Measurements from ENCODE around the gene GNAI3. TPM values are rescaled to one million over a fixed set of nuclear protein-coding genes. Genes with fewer than 3 reads are reported as not detected.

Gene GNAI3
- polyA plus RNA-seq, 1 donor: 7.5 TPM

GRCh38 chr1:109637446-109637845 lies 89.0 kb downstream of the GNAI3 start:
- peaks cover 8% of the 10 kb centered on the region for H3K4me1 ChIP-seq (ENCODE audit: control insufficient read depth, insufficient read depth, low read length)
- WGBS (ENCODE audit: insufficient coverage, low lambda C conversion rate): no CpG with 5 or more reads among the region's 7 CpGs

GRCh38 chr1:109639063-109639840 lies 90.8 kb downstream of the GNAI3 start:
- no CpG with 5 or more reads among the region's 9 CpGs for WGBS (ENCODE audit: insufficient coverage, low lambda C conversion rate)
- no peaks in the 10 kb centered on the region for H3K9me3 ChIP-seq (ENCODE audit: control insufficient read depth, low read depth, low read length)
- H3K4me1 ChIP-seq (ENCODE audit: control insufficient read depth, insufficient read depth, low read length): peaks cover 11% of the 10 kb centered on the region
- H3K27ac ChIP-seq (ENCODE audit: low read length): no peak overlapping the region
- no peak overlapping the region for H3K4me3 ChIP-seq (ENCODE audit: low read length)
- no peaks in the 10 kb centered on the region for H3K27me3 ChIP-seq (ENCODE audit: control insufficient read depth, insufficient read depth, low read length)
- no peak for DNase-seq
- H3K36me3 ChIP-seq (ENCODE audit: control insufficient read depth, insufficient read depth, low read length): no peaks in the 10 kb centered on the region

More at GRCh38 chr1:109637446-109637845, 89.0 kb downstream of the GNAI3 start:
- Histone ChIP-seq H3K36me3 (ENCODE audit: control insufficient read depth, insufficient read depth, low read length) (peaks cover 3% of the 10 kb centered on the region), H3K27ac (ENCODE audit: low read length) (no peak overlapping the region), H3K4me3 (ENCODE audit: low read length) (no peak overlapping the region), H3K9me3 (ENCODE audit: control insufficient read depth, low read depth, low read length) (no peaks in the 10 kb centered on the region), H3K27me3 (ENCODE audit: control insufficient read depth, insufficient read depth, low read length) (no peaks in the 10 kb centered on the region)
- no peak for DNase-seq

GRCh38 chr1:109639841-109640184 lies 91.4 kb downstream of the GNAI3 start:
- no CpG with 5 or more reads among the region's 6 CpGs for WGBS (ENCODE audit: insufficient coverage, low lambda C conversion rate)
- H3K4me3 ChIP-seq (ENCODE audit: low read length): no peak overlapping the region
- DNase-seq: no peak
- H3K27ac ChIP-seq (ENCODE audit: low read length): no peak overlapping the region
- H3K27me3 ChIP-seq (ENCODE audit: control insufficient read depth, insufficient read depth, low read length): no peaks in the 10 kb centered on the region
- no peaks in the 10 kb centered on the region for H3K36me3 ChIP-seq (ENCODE audit: control insufficient read depth, insufficient read depth, low read length)
- H3K4me1 ChIP-seq (ENCODE audit: control insufficient read depth, insufficient read depth, low read length): peaks cover 11% of the 10 kb centered on the region
- H3K9me3 ChIP-seq (ENCODE audit: control insufficient read depth, low read depth, low read length): no peaks in the 10 kb centered on the region

DNA sequence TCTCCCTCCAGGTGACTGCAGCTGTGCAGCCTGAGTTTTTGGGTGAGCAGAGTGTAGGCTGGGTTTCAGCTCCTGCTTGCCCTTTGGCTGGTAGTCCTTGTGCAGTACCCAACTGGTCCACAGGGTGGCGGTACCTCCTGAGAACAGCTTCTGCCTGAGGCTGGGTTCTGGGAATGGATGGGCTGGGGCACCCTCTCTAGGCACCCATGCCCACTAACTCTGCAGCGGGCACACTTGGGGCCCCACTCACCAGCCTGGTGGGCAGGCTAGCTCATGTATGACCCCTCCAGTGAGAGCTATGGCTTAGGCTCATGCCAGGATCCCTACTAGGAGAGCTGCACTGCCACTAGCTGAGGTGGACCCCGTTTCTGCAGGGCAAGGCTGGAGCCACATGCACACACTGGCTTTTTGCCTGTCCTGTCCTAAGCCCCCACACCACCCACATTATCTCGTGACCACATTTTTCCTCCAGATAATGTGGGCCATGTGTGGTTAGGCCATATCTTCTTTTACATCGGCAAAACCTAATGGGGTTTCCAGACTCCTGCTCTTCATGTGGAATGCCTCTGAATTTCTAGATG lies 92.0 kb downstream of the GNAI3 start:
- Histone ChIP-seq H3K4me3 (ENCODE audit: low read length) (no peak overlapping the region), H3K9me3 (ENCODE audit: control insufficient read depth, low read depth, low read length) (no peaks in the 10 kb centered on the region), H3K4me1 (ENCODE audit: control insufficient read depth, insufficient read depth, low read length) (peaks cover 11% of the 10 kb centered on the region), H3K36me3 (ENCODE audit: control insufficient read depth, insufficient read depth, low read length) (no peaks in the 10 kb centered on the region), H3K27me3 (ENCODE audit: control insufficient read depth, insufficient read depth, low read length) (no peaks in the 10 kb centered on the region), H3K27ac (ENCODE audit: low read length) (no peak overlapping the region)
- DNase-seq: peak in 1 of 2 donors; percentile 55
- no CpG with 5 or more reads among the region's 5 CpGs for WGBS (ENCODE audit: insufficient coverage, low lambda C conversion rate)

GRCh38 chr1:109641078-109641740 lies 92.8 kb downstream of the GNAI3 start:
- no peak overlapping the region for H3K4me3 ChIP-seq (ENCODE audit: low read length)
- H3K27ac ChIP-seq (ENCODE audit: low read length): no peak overlapping the region
- no peak for DNase-seq
- no peaks in the 10 kb centered on the region for H3K27me3 ChIP-seq (ENCODE audit: control insufficient read depth, insufficient read depth, low read length)
- H3K36me3 ChIP-seq (ENCODE audit: control insufficient read depth, insufficient read depth, low read length): no peaks in the 10 kb centered on the region
- WGBS (ENCODE audit: insufficient coverage, low lambda C conversion rate): no CpG with 5 or more reads among the region's 2 CpGs
- no peaks in the 10 kb centered on the region for H3K9me3 ChIP-seq (ENCODE audit: control insufficient read depth, low read depth, low read length)
- H3K4me1 ChIP-seq (ENCODE audit: control insufficient read depth, insufficient read depth, low read length): peaks cover 6% of the 10 kb centered on the region

DNA sequence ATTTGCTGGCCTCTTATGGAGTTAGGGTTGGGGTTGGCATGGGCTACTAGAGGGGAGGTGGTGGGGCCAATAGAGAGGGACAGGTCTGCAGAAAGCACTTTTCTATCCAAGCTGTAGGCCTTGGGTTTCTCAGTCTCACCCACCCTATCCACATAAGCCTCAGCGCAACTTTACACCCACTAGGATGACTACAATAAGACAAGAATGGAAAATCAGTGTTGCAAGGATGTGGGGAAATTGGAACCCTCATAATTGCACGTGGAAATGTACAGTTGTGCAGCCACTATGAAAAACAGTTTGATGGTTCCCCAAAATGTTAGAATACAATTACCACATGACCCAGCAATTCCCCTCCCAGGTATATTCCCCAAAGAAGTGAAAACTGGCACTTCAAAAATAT lies 93.4 kb downstream of the GNAI3 start:
- Histone ChIP-seq H3K9me3 (ENCODE audit: control insufficient read depth, low read depth, low read length) (no peaks in the 10 kb centered on the region), H3K4me3 (ENCODE audit: low read length) (no peak overlapping the region), H3K36me3 (ENCODE audit: control insufficient read depth, insufficient read depth, low read length) (no peaks in the 10 kb centered on the region), H3K27me3 (ENCODE audit: control insufficient read depth, insufficient read depth, low read length) (no peaks in the 10 kb centered on the region), H3K4me1 (ENCODE audit: control insufficient read depth, insufficient read depth, low read length) (peaks cover 5% of the 10 kb centered on the region), H3K27ac (ENCODE audit: low read length) (no peak overlapping the region)
- DNase-seq: no peak
- WGBS (ENCODE audit: insufficient coverage, low lambda C conversion rate): no CpG with 5 or more reads among the region's 2 CpGs

GRCh38 chr1:109642626-109643025 lies 94.2 kb downstream of the GNAI3 start:
- Histone ChIP-seq H3K9me3 (ENCODE audit: control insufficient read depth, low read depth, low read length) (no peaks in the 10 kb centered on the region), H3K36me3 (ENCODE audit: control insufficient read depth, insufficient read depth, low read length) (no peaks in the 10 kb centered on the region), H3K27me3 (ENCODE audit: control insufficient read depth, insufficient read depth, low read length) (no peaks in the 10 kb centered on the region), H3K4me3 (ENCODE audit: low read length) (no peak overlapping the region), H3K4me1 (ENCODE audit: control insufficient read depth, insufficient read depth, low read length) (peaks cover 5% of the 10 kb centered on the region), H3K27ac (ENCODE audit: low read length) (no peak overlapping the region)
- no peak for DNase-seq
- WGBS (ENCODE audit: insufficient coverage, low lambda C conversion rate): 93% methylated on average over 2 of the region's 3 CpGs

GRCh38 chr1:109643385-109644230 lies 95.2 kb downstream of the GNAI3 start:
- Histone ChIP-seq H3K9me3 (ENCODE audit: control insufficient read depth, low read depth, low read length) (no peaks in the 10 kb centered on the region), H3K36me3 (ENCODE audit: control insufficient read depth, insufficient read depth, low read length) (no peaks in the 10 kb centered on the region), H3K4me3 (ENCODE audit: low read length) (no peak overlapping the region), H3K27ac (ENCODE audit: low read length) (no peak overlapping the region), H3K4me1 (ENCODE audit: control insufficient read depth, insufficient read depth, low read length) (peaks cover 5% of the 10 kb centered on the region), H3K27me3 (ENCODE audit: control insufficient read depth, insufficient read depth, low read length) (no peaks in the 10 kb centered on the region)
- DNase-seq: peak; percentile 61 to 67
- 50% methylated on average over 1 of the region's 32 CpGs for WGBS (ENCODE audit: insufficient coverage, low lambda C conversion rate)

- no peak overlapping the region for H3K4me3 ChIP-seq (ENCODE audit: low read length)
- H3K27ac ChIP-seq (ENCODE audit: low read length): no peak overlapping the region
- H3K27me3 ChIP-seq (ENCODE audit: control insufficient read depth, insufficient read depth, low read length): no peaks in the 10 kb centered on the region
- DNase-seq: peak in 1 of 2 donors; percentile 67
- WGBS (ENCODE audit: insufficient coverage, low lambda C conversion rate): no CpG with 5 or more reads among the region's 10 CpGs
- no peaks in the 10 kb centered on the region for H3K9me3 ChIP-seq (ENCODE audit: control insufficient read depth, low read depth, low read length)
- H3K36me3 ChIP-seq (ENCODE audit: control insufficient read depth, insufficient read depth, low read length): no peaks in the 10 kb centered on the region
- peaks cover 5% of the 10 kb centered on the region for H3K4me1 ChIP-seq (ENCODE audit: control insufficient read depth, insufficient read depth, low read length)
Measured at GRCh38 chr1:109644670-109645069, 96.3 kb downstream of the GNAI3 start.

DNA sequence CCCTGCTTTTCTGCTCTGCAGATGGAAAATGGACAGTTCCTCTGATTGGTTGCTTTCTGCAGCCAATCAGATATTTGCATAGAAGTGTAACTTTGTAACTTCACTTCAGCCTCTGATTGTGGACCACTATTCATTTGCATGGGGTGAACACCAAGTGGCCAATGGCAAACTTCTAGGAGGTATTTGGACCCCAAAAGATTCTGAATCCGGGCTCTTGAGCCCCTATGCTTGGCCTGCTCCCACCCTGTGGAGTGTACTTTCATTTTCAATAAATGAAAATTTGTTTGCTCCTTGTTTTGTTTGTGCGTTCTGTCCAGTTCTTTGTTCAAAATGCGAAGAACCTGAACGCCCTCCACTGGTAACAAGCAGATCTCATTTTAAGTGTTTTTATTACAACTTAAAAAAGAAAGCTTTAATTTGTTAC lies 101.1 kb downstream of the GNAI3 start:
- no peak overlapping the region for H3K4me3 ChIP-seq (ENCODE audit: low read length)
- H3K4me1 ChIP-seq (ENCODE audit: control insufficient read depth, insufficient read depth, low read length): peaks cover 10% of the 10 kb centered on the region
- no peaks in the 10 kb centered on the region for H3K36me3 ChIP-seq (ENCODE audit: control insufficient read depth, insufficient read depth, low read length)
- H3K27ac ChIP-seq (ENCODE audit: low read length): no peak overlapping the region
- 83% methylated on average over 3 of the region's 4 CpGs for WGBS (ENCODE audit: insufficient coverage, low lambda C conversion rate)
- no peak for DNase-seq
- no peaks in the 10 kb centered on the region for H3K9me3 ChIP-seq (ENCODE audit: control insufficient read depth, low read depth, low read length)
- no peaks in the 10 kb centered on the region for H3K27me3 ChIP-seq (ENCODE audit: control insufficient read depth, insufficient read depth, low read length)

Data from large intestine (tissue), 3 donors.